T-cell (primary cell): Measurements from ENCODE around the gene SAMD14. TPM values are rescaled to one million over a fixed set of nuclear protein-coding genes. Genes with fewer than 3 reads are reported as not detected.

ENCODE experiments used
- ATAC-seq, 4 experiments: fragments of 200-7000 bp in 3 of 4; fragments of 150-1000 bp in 1 of 4; cut with Tn5 transposase; replicated peaks in 1 of 4; 1 replicate in 3 of 4; 2 replicates in 1 of 4; pipeline ENCODE4 v1.10.0; 2021; ENCODE audit warnings: moderate library complexity in 3 of 4, mild to moderate bottlenecking in 2 of 4, moderate number of reproducible peaks in 1 of 4
- CTCF ChIA-PET, 2 donors: fragments of 300-600 bp; sonication (Branson Sonifier 250); formaldehyde crosslinking; loops; one replicate each; lab custom pipeline; 2022; ENCODE audit warnings: antibody characterized with exemption in 2 of 2; lab: Charles Lee
- POLR2A ChIA-PET, 2 donors: fragments of 300-600 bp; sonication (Branson Sonifier 250); formaldehyde crosslinking; loops; one replicate each; lab custom pipeline; 2022; ENCODE audit warnings: antibody characterized with exemption in 2 of 2; lab: Charles Lee
- DNase-seq, 35 experiments: peaks; one replicate each; pipeline versions ENCODE4 v3.0.0 to v3.0.0-alpha.2; 2013 to 2023
- H3K27ac ChIP-seq: one replicate; pipeline ENCODE4 v1.5.1; 2013; ENCODE audit warnings: low read length
- H3K27me3 ChIP-seq, 2 experiments: replicated peaks in 1 of 2; 1 replicate in 1 of 2; 2 replicates in 1 of 2; pipeline versions ENCODE4 v1.6.1 to v1.7.0; 2013; ENCODE audit warnings: low read length in 1 of 2, mixed read lengths in 1 of 2; ENCODE audit not compliant: control insufficient read depth in 2 of 2, insufficient read depth in 2 of 2; ENCODE audit errors: extremely low read depth in 1 of 2
- H3K36me3 ChIP-seq, 2 donors: 1 replicate in 1 of 2; 2 replicates in 1 of 2; pipeline versions ENCODE4 v1.6.1 to v1.7.0; 2013; ENCODE audit warnings: low read length in 1 of 2; ENCODE audit not compliant: control insufficient read depth in 2 of 2, insufficient read depth in 1 of 2; ENCODE audit errors: extremely low read depth in 1 of 2
- H3K4me1 ChIP-seq, 2 experiments: 1 replicate in 1 of 2; 2 replicates in 1 of 2; pipeline versions ENCODE4 v1.6.1 to v1.7.0; 2013; ENCODE audit warnings: low read length in 2 of 2, mixed read lengths in 1 of 2; ENCODE audit not compliant: insufficient read depth in 2 of 2, control insufficient read depth in 1 of 2; ENCODE audit errors: extremely low read depth in 1 of 2
- H3K4me3 ChIP-seq, 2 donors: 1 replicate in 1 of 2; 2 replicates in 1 of 2; pipeline versions ENCODE4 v1.5.1 to v1.7.0; 2013; ENCODE audit warnings: mild to moderate bottlenecking in 2 of 2, low read length in 1 of 2, moderate library complexity in 1 of 2; ENCODE audit not compliant: control insufficient read depth in 1 of 2; ENCODE audit errors: extremely low read depth in 1 of 2
- H3K9me3 ChIP-seq: 2 replicates; pipeline ENCODE4 v1.7.0; 2013
- H3K27ac Mint-ChIP-seq, 2 donors: one replicate each; pipeline ENCODE4 v1.8.0; 2020 to 2021; ENCODE audit warnings: mild to moderate bottlenecking in 2 of 2, mixed read lengths in 2 of 2
- H3K27me3 Mint-ChIP-seq, 2 donors: one replicate each; pipeline ENCODE4 v1.8.0; 2021 to 2022; ENCODE audit warnings: mixed read lengths in 2 of 2
- H3K36me3 Mint-ChIP-seq: one replicate; pipeline ENCODE4 v1.8.0; 2021; ENCODE audit warnings: mixed read lengths
- H3K4me1 Mint-ChIP-seq, 3 donors: one replicate each; pipeline ENCODE4 v1.8.0; 2020 to 2022; ENCODE audit warnings: mixed read lengths in 3 of 3, mild to moderate bottlenecking in 1 of 3
- H3K4me3 Mint-ChIP-seq, 3 donors: one replicate each; pipeline ENCODE4 v1.8.0; 2020 to 2022; ENCODE audit warnings: mild to moderate bottlenecking in 3 of 3, mixed read lengths in 3 of 3, moderate library complexity in 3 of 3
- H3K9me3 Mint-ChIP-seq, 3 donors: one replicate each; pipeline ENCODE4 v1.8.0; 2020 to 2022; ENCODE audit warnings: mixed read lengths in 3 of 3
- WGBS: methylation state at CpG from one replicate; pipeline ENCODE4 v1.1.5; 2013; ENCODE audit warnings: missing lambda C conversion rate; ENCODE audit not compliant: insufficient coverage; 5-methylcytosine and 5-hydroxymethylcytosine counted together
- total RNA-seq, 35 experiments: library from RNA in 6 of 35; stranded (reverse) in 6 of 35; fragments of 120-200 nt in 1 of 35; gene quantifications; one replicate each; pipeline versions ENCODE4 v1.2.1 to v1.2.4 and lab custom pipeline; 2013 to 2026

The SAMD14 gene
- total RNA-seq, 5 donors from 2014 or later (not counting 1 experiment from before 2014, with no cell fraction given) = 0.23 to 0.70 (median 0.35) TPM

DNA sequence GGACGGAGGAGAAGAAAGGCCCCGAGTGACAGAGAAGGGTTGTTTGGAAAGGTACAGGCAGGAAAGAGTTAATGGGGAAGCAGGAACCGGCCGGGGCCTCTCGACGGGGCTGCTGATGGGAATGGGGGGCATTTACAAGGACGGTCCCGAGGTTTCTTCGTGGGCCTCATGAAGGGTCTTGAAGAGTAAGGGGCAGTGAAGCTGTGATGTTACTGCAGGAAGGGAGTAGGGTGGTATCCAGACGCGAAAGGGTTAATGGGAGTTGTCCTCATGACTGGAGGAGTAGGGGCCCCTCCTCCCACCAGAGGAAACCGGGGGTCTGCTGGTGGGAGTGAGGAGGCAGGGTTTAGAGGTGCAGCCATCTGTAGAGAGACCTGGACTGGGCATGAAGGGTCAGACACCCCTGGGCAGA, 34.3 kb downstream of the SAMD14 start:
- Histone ChIP-seq H3K27ac (peak overlapping the region; percentile 58), H3K36me3 (peaks cover 12 to 29% of the 10 kb centered on the region in 2 donors), H3K27me3 (peaks cover 0 to 5% of the 10 kb centered on the region in 2 experiments), H3K4me1 (peaks cover 5 to 31% of the 10 kb centered on the region in 2 experiments), H3K4me3 (peak overlapping the region; percentile 59 to 82), H3K9me3 (no peaks in the 10 kb centered on the region)
- peaks cover 38 to 58% (median 40%) of the 10 kb centered on the region in 3 donors for H3K4me1 Mint-ChIP-seq
- peak in 2 of 35 experiments; percentile 18 to 28 for DNase-seq
- ChIA-PET POLR2A (no interaction called here), CTCF (interaction anchor here in 1 of 2 donors (0.6 kb wide), 1 partner anchor 1644 kb away, joined by 4 read pairs; no protein-coding TSS in a partner anchor)
- H3K9me3 Mint-ChIP-seq = no peaks in the 10 kb centered on the region
- WGBS = 0% methylated on average over 10 of the region's 12 CpGs
- H3K27me3 Mint-ChIP-seq = no peaks in the 10 kb centered on the region
- peaks cover 15% of the 10 kb centered on the region for H3K36me3 Mint-ChIP-seq
- ATAC-seq = no peak
- H3K27ac Mint-ChIP-seq = peak overlapping the region; percentile 96
- H3K4me3 Mint-ChIP-seq = peak overlapping the region; percentile 95 to 97 (median 95)

DNA sequence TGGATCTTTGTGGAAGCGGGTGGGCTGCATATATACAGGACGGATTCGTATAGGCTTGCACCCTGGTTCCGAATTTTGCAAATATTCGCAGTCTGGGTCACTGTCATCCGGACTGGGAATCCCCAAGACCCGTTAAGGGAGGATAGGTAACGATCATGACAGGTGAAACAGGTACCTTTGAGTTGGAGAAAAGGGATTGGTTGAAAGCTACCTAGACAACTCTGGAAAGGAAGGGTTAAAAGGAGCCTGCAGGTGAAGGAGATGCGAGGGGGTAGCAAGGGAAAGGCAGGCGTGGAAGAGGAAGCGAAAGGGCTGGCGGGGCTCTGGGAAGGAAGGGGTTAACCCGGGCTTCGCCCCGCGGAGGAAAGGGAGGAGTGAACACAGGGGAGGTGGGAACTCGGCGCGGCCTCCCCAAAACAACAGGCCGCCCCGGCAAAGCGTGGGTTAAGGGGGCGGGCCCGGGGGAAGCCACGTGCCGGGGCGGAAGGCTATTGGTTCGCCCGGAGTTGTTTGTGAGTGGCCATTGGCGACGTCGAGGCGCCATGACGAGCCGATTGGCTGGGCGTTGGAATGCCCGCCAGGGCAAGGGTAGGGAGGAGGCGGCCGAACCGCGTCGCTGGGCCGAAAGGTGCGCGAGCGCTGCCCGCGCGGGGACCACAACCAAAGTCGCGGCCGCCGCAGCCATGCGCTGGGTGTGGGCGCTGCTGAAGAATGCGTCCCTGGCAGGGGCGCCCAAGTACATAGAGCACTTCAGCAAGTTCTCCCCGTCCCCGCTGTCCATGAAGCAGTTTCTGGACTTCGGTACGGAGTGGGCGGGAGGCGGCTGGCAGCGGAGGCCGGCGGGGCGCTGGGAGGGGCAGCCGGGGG, 35.0 kb downstream of the SAMD14 start, which contains the start of gene PDK2:
PDK2 (plus strand) TSS at position 599 of the 867 bp plus-strand sequence; CDS start at position 684, 85 bp downstream.
- Mint-ChIP-seq H3K4me1 (peaks cover 35 to 58% (median 36%) of the 10 kb centered on the region in 3 donors), H3K4me3 (peak within 1 kb of the TSS; percentile 95 to 97 (median 95)), H3K9me3 (no peaks in the 10 kb centered on the region), H3K27ac (peak within 1 kb of the TSS; percentile 96), H3K27me3 (no peaks in the 10 kb centered on the region), H3K36me3 (peaks cover 9% of the 10 kb centered on the region)
- Histone ChIP-seq H3K4me3 (peak within 1 kb of the TSS; percentile 59 to 82), H3K36me3 (peaks cover 8 to 24% of the 10 kb centered on the region in 2 donors), H3K27ac (peak within 1 kb of the TSS; percentile 58), H3K27me3 (peaks cover 0 to 5% of the 10 kb centered on the region in 2 experiments), H3K4me1 (peaks cover 5 to 29% of the 10 kb centered on the region in 2 experiments), H3K9me3 (no peaks in the 10 kb centered on the region)
- ChIA-PET POLR2A (interaction anchor here in 1 of 2 donors (0.5 kb wide), 1 partner anchor 108 kb away, joined by 3 read pairs; no protein-coding TSS in a partner anchor), CTCF (interaction anchor here (0.6 to 1.8 kb wide), 28 partner anchors 9 to 682 kb away, joined by 3 to 14 read pairs (median 6); partner anchors contain the start of genes ITGA3 (in 1 of the 2) and PPP1R9B (in 1 of the 2))
- DNase-seq = peak; percentile 93 to 98 (median 96)
- peak; percentile 89 to 96 (median 91) for ATAC-seq
- under 1% methylated on average over 64 of the region's 68 CpGs for WGBS

DNA sequence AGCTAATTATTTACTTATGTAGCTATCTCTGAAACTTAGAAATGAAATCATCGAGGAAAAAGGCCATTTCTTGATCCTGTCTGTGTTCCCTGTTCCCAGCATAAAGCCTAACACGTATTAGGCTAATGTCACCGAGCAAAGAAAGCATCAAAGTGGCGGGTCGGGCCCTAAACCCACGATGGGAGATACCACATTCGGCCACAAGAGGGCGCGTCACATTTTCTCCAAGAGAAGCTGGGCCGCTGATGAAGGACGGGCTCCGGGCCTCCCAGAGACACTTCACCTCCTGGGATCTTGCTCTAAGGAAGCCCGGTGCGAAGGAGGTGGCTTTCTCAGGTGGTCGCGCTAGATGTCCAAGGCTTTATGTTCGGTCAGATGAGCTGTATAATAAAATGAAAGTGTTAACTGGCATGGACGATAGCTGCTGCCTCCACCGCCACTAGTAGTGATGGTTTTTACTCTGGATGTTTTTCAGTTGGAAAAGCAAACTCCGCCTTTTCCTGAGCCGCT, 35.7 kb downstream of the SAMD14 start:
- peak overlapping the region; percentile 55 for H3K27ac ChIP-seq
- H3K4me1 ChIP-seq = peaks cover 5 to 26% of the 10 kb centered on the region in 2 experiments
- peaks cover 31 to 52% (median 31%) of the 10 kb centered on the region in 3 donors for H3K4me1 Mint-ChIP-seq
- peak; percentile 53 to 96 (median 85) for DNase-seq
- ChIA-PET POLR2A (interaction anchor here (0.5 to 0.7 kb wide), 2 partner anchors 93 to 108 kb away, joined by 3 to 10 read pairs; no protein-coding TSS in a partner anchor), CTCF (interaction anchor here (0.6 to 1.8 kb wide), 36 partner anchors 9 to 681 kb away, joined by 3 to 14 read pairs (median 5); partner anchors contain the start of genes ITGA3 (in 1 of the 2) and PPP1R9B (in 1 of the 2))
- H3K36me3 Mint-ChIP-seq = peaks cover 4% of the 10 kb centered on the region
- no peaks in the 10 kb centered on the region for H3K9me3 ChIP-seq
- ATAC-seq = peak; percentile 47 to 52 (median 51)
- peaks cover 0 to 5% of the 10 kb centered on the region in 2 experiments for H3K27me3 ChIP-seq
- no peaks in the 10 kb centered on the region for H3K27me3 Mint-ChIP-seq
- no peaks in the 10 kb centered on the region for H3K9me3 Mint-ChIP-seq
- peak overlapping the region; percentile 96 for H3K27ac Mint-ChIP-seq
- under 1% methylated on average over 16 of the region's 21 CpGs for WGBS
- H3K4me3 ChIP-seq = peak overlapping the region; percentile 59 to 82
- H3K4me3 Mint-ChIP-seq = peak overlapping the region; percentile 95 to 97 (median 95)
- peaks cover 5 to 19% of the 10 kb centered on the region in 2 donors for H3K36me3 ChIP-seq

DNA sequence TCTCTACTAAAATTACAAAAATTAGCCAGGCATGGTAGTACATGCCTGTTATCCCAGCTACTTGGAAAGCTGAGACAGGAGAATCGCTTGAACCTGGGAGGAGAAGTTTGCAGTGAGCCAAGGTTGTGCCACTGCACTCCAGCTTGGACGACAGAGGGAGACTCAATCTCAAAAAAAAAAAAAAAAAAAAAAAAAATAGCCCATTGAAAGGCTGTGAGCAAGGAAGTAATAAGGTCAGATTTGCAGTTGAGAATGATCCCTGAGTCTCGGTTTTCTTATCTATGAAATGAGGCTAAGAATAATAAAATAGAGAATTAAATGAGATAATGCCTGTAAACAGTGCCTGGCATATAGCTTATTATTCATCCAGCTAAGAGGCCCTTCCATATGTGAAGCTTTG, 36.2 kb downstream of the SAMD14 start:
- CTCF ChIA-PET = interaction anchor here (0.6 to 1.8 kb wide), 32 partner anchors 8 to 857 kb away, joined by 3 to 14 read pairs (median 5); partner anchors contain the start of gene ITGA3 (in 1 of the 2)
- Mint-ChIP-seq H3K4me1 (peaks cover 31 to 51% (median 31%) of the 10 kb centered on the region in 3 donors), H3K27me3 (no peaks in the 10 kb centered on the region), H3K9me3 (no peaks in the 10 kb centered on the region), H3K27ac (peak overlapping the region; percentile 96), H3K36me3 (peaks cover 4% of the 10 kb centered on the region), H3K4me3 (peak overlapping the region; percentile 95 to 97 (median 95))
- POLR2A ChIA-PET = interaction anchor here in 1 of 2 donors (0.7 kb wide), 1 partner anchor 93 kb away, joined by 10 read pairs; no protein-coding TSS in a partner anchor
- Histone ChIP-seq H3K27ac (peak overlapping the region; percentile 55), H3K4me1 (peaks cover 5 to 26% of the 10 kb centered on the region in 2 experiments), H3K4me3 (no peak overlapping the region), H3K9me3 (no peaks in the 10 kb centered on the region), H3K27me3 (peaks cover 0 to 5% of the 10 kb centered on the region in 2 experiments), H3K36me3 (peaks cover under 1 to 15% of the 10 kb centered on the region in 2 donors)
- DNase-seq = no peak
- WGBS = no CpG with 5 or more reads among the region's 3 CpGs
- ATAC-seq = no peak

DNA sequence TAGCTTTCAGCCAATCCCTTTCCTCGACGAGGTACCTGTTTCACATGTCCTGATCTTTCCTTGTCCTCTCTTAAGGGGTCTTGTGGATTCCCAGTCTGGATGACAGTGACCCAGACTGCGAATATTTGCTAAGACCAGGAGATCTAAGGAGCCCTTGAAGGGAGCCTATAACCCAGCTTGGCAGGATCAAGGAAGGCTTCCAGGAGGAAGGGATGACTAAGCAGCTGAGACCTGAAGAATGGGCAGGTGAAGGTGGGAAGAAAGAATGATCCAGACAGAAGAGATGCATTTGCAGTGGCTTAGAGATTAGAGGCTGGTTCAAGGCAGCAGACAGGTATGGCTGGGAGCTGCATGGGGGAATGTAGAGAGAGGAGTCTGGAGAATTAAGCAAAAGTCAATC, 36.7 kb downstream of the SAMD14 start:
- 95% methylated on average over 3 of the region's 3 CpGs for WGBS

More for the DNA sequence above, 36.7 kb downstream of the SAMD14 start:
- ChIA-PET POLR2A (no interaction called here), CTCF (interaction anchor here (0.6 to 1.9 kb wide), 9 partner anchors 14 to 856 kb away, joined by 3 to 5 read pairs (median 4); partner anchors contain the start of gene SAMD14 (in 1 of the 2))
- ATAC-seq = no peak
- Histone ChIP-seq H3K9me3 (no peaks in the 10 kb centered on the region), H3K4me3 (no peak overlapping the region), H3K27ac (no peak overlapping the region), H3K27me3 (peaks cover 0 to 5% of the 10 kb centered on the region in 2 experiments), H3K4me1 (peaks cover 5 to 26% of the 10 kb centered on the region in 2 experiments), H3K36me3 (peaks cover 0 to 10% of the 10 kb centered on the region in 2 donors)
- H3K4me1 Mint-ChIP-seq = peaks cover 28 to 45% (median 29%) of the 10 kb centered on the region in 3 donors
- H3K36me3 Mint-ChIP-seq = no peaks in the 10 kb centered on the region
- H3K9me3 Mint-ChIP-seq = no peaks in the 10 kb centered on the region
- peak overlapping the region in 1 of 3 donors; percentile 95 for H3K4me3 Mint-ChIP-seq
- H3K27ac Mint-ChIP-seq = peak overlapping the region; percentile 34 to 74
- no peak for DNase-seq
- H3K27me3 Mint-ChIP-seq = no peaks in the 10 kb centered on the region
